GM23338 (cell line): ENCODE results near the gene TLCD3B. TPM values are rescaled to one million over a fixed set of nuclear protein-coding genes. Genes with fewer than 3 reads are reported as not detected.

Experiments used
- ATAC-seq: fragments of 200-7000 bp; cut with Tn5 transposase; 3 replicates; pipeline ENCODE4 v1.9.1; 2020
- DNase-seq: peaks from one replicate; pipeline ENCODE4 v3.0.0-alpha.2; 2015; ENCODE audit warnings: low spot score
- H2AFZ ChIP-seq: fragments of 200-600 bp; sonication (generic); 2 replicates; pipeline ENCODE4 v1.8.0; 2016; ENCODE audit warnings: antibody characterized with exemption, mild to moderate bottlenecking, moderate library complexity
- H3F3A ChIP-seq: fragments of 200-600 bp; sonication (generic); replicated peaks from 2 replicates; pipeline ENCODE4 v1.8.0; 2017; ENCODE audit warnings: antibody characterized with exemption, mixed run types, low read depth
- H3K27ac ChIP-seq: fragments of 200-600 bp; sonication (generic); 2 replicates; pipeline ENCODE4 v1.6.1; 2016; ENCODE audit warnings: low read depth
- H3K27me3 ChIP-seq: fragments of 200-600 bp; sonication (generic); 2 replicates; pipeline ENCODE4 v1.8.0; 2016; ENCODE audit warnings: mild to moderate bottlenecking, mixed run types, moderate library complexity; ENCODE audit not compliant: insufficient read depth
- H3K36me3 ChIP-seq: fragments of 200-600 bp; sonication (generic); 2 replicates; pipeline ENCODE4 v1.8.0; 2016; ENCODE audit warnings: mild to moderate bottlenecking; ENCODE audit not compliant: insufficient read depth
- H3K4me1 ChIP-seq: fragments of 200-600 bp; sonication (generic); 2 replicates; pipeline ENCODE4 v1.8.0; 2016; ENCODE audit warnings: mild to moderate bottlenecking, moderate library complexity; ENCODE audit not compliant: insufficient read depth
- H3K4me2 ChIP-seq: fragments of 200-600 bp; sonication (generic); 2 replicates; pipeline ENCODE4 v1.7.1; 2017; ENCODE audit warnings: mixed run types
- H3K4me3 ChIP-seq: fragments of 200-600 bp; sonication (generic); 2 replicates; pipeline ENCODE4 v1.6.1; 2016; ENCODE audit warnings: mixed run types
- H3K79me2 ChIP-seq: fragments of 200-600 bp; sonication (generic); replicated peaks from 2 replicates; pipeline ENCODE4 v1.8.0; 2017; ENCODE audit warnings: mild to moderate bottlenecking; ENCODE audit not compliant: insufficient read depth
- H3K9me2 ChIP-seq: fragments of 200-600 bp; sonication (generic); 2 replicates; pipeline ENCODE4 v1.8.0; 2017; ENCODE audit not compliant: insufficient read depth
- H4K20me1 ChIP-seq: fragments of 200-600 bp; sonication (generic); replicated peaks from 2 replicates; pipeline ENCODE4 v1.8.0; 2017; ENCODE audit warnings: mild to moderate bottlenecking; ENCODE audit not compliant: insufficient read depth
- H3K27ac Mint-ChIP-seq: 2 replicates; pipeline ENCODE4 v1.8.0; 2020; ENCODE audit warnings: inconsistent platforms, mild to moderate bottlenecking, moderate library complexity, mixed read lengths
- H3K27me3 Mint-ChIP-seq: 3 replicates; pipeline ENCODE4 v1.8.0; 2022; ENCODE audit warnings: low read depth, mild to moderate bottlenecking, moderate library complexity, mixed read lengths, inconsistent platforms; ENCODE audit not compliant: insufficient read depth, poor library complexity
- H3K36me3 Mint-ChIP-seq: 3 replicates; pipeline ENCODE4 v1.8.0; 2021; ENCODE audit warnings: low read depth, mild to moderate bottlenecking, inconsistent platforms, moderate library complexity, mixed read lengths
- H3K4me1 Mint-ChIP-seq: 3 replicates; pipeline ENCODE4 v1.8.0; 2020; ENCODE audit warnings: mild to moderate bottlenecking, inconsistent platforms, mixed read lengths
- H3K4me3 Mint-ChIP-seq: 3 replicates; pipeline ENCODE4 v1.8.0; 2021; ENCODE audit warnings: moderate library complexity, mild to moderate bottlenecking, inconsistent platforms, mixed read lengths
- H3K9me3 Mint-ChIP-seq: 3 replicates; pipeline ENCODE4 v1.8.0; 2020; ENCODE audit warnings: moderate library complexity, mild to moderate bottlenecking, inconsistent platforms, mixed read lengths
- EZH2phosphoT487 ChIP-seq: fragments of 200-600 bp; sonication (generic); IDR thresholded peaks from one replicate; pipeline ENCODE4 v1.8.1; 2018; ENCODE audit warnings: antibody characterized with exemption; ENCODE audit not compliant: unreplicated experiment
- STAT1 ChIP-seq: IDR thresholded peaks from one replicate; pipeline ENCODE4 v1.6.1; 2016; ENCODE audit warnings: antibody characterized with exemption; ENCODE audit not compliant: unreplicated experiment
- polyA plus RNA-seq: library from polyadenylated mRNA; unstranded; fragments of >200 nt; fragmentation: Nextera tagmentation; extraction: Ambion mirVana; gene quantifications from 2 replicates; pipeline ENCODE4 v1.2.1, GENCODE V29; 2016
- total RNA-seq: library from RNA; depleted of rRNA; stranded (reverse); fragments of >200 nt; shearing (Covaris generic); gene quantifications from 2 replicates; pipeline ENCODE4 v1.2.3, GENCODE V29; 2014
- TF ChIP-seq, protein P1 (sequence below), 2 experiments: fragments of 200-600 bp in 1 of 2; sonication (generic) in 1 of 2; conservative IDR thresholded peaks; 2 replicates each; pipeline versions ENCODE4 v1.5.1 to v1.6.1; 2016 to 2017; ENCODE audit warnings: antibody characterized with exemption in 2 of 2, low read depth in 2 of 2, mild to moderate bottlenecking in 2 of 2, moderate library complexity in 1 of 2
- TF ChIP-seq, protein P2 (sequence below): IDR thresholded peaks from 2 replicates; pipeline ENCODE4 v1.6.1; 2016; ENCODE audit warnings: antibody characterized with exemption
- TF ChIP-seq, protein P3 (sequence below): fragments of 250-450 bp; sonication (Bioruptor Pico); IDR thresholded peaks from 2 replicates; pipeline ENCODE4 v1.5.0; 2020; ENCODE audit warnings: mild to moderate bottlenecking, moderate library complexity

The TLCD3B gene
- total and polyA plus RNA-seq, 2 experiments from 2014 or later, result 14.2 to 37.4 TPM

DNA sequence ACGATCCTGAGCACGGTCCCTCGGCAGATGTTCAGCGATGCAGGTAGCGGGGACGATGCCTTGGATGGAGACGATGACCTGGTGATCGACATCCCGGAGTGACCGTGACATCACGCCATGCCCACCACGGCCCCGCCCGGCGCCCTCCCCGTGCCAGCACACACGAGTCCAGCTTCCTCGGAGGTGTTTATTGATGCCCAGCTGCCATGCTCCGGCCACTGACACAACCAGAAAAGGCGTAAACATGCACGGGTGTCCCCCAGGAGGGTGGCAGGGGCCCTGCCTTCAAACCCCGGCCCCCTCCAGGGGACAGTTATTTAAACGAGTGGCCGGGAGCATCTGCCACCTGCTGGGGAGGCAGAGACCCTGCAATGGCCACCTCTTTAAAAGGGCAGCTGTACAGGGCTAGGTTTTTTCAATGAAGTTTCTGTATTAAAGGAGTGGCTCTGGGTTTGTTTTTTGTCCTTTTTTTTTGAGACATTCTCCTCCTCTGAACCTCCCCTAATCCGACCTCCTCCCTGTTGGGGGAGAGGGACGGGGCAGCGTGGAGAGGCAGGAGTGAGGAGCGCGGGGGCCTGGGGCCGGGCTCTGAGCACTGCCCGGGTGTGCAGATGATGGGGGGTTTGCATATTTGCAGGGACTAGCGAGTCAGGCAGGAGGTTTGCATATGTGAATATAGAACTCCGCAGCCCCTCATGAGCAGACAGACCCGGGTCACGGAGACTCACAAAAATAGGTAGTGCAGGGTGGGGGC lies 25.6 kb downstream of the TLCD3B start:
- no peak overlapping the region for H2AFZ ChIP-seq
- TF ChIP-seq, protein P1, sequence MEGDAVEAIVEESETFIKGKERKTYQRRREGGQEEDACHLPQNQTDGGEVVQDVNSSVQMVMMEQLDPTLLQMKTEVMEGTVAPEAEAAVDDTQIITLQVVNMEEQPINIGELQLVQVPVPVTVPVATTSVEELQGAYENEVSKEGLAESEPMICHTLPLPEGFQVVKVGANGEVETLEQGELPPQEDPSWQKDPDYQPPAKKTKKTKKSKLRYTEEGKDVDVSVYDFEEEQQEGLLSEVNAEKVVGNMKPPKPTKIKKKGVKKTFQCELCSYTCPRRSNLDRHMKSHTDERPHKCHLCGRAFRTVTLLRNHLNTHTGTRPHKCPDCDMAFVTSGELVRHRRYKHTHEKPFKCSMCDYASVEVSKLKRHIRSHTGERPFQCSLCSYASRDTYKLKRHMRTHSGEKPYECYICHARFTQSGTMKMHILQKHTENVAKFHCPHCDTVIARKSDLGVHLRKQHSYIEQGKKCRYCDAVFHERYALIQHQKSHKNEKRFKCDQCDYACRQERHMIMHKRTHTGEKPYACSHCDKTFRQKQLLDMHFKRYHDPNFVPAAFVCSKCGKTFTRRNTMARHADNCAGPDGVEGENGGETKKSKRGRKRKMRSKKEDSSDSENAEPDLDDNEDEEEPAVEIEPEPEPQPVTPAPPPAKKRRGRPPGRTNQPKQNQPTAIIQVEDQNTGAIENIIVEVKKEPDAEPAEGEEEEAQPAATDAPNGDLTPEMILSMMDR (conservative IDR thresholded peaks at IDR 0.05; ENCODE audit: low read depth in 2 of 2), result peak; percentile 61 to 80
- TF ChIP-seq, protein P2, sequence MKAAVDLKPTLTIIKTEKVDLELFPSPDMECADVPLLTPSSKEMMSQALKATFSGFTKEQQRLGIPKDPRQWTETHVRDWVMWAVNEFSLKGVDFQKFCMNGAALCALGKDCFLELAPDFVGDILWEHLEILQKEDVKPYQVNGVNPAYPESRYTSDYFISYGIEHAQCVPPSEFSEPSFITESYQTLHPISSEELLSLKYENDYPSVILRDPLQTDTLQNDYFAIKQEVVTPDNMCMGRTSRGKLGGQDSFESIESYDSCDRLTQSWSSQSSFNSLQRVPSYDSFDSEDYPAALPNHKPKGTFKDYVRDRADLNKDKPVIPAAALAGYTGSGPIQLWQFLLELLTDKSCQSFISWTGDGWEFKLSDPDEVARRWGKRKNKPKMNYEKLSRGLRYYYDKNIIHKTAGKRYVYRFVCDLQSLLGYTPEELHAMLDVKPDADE, result no peak
- Mint-ChIP-seq H3K36me3 (peaks cover 13% of the 10 kb centered on the region; the same call in 2 of the 3 replicates), H3K4me1 (peaks cover 45% of the 10 kb centered on the region), H3K27ac (no peak overlapping the region), H3K27me3 (peaks cover 29% of the 10 kb centered on the region), H3K9me3 (no peaks in the 10 kb centered on the region), H3K4me3 (no peak overlapping the region)
- DNase-seq (peak; percentile 79), ATAC-seq (peak; percentile 14)
- H3K4me3 ChIP-seq, result no peak overlapping the region
- H3K4me1 ChIP-seq, result peaks cover 19% of the 10 kb centered on the region
- no peaks in the 10 kb centered on the region for H3K79me2 ChIP-seq
- H3F3A ChIP-seq, result no peaks in the 10 kb centered on the region
- no peaks in the 10 kb centered on the region for H3K36me3 ChIP-seq
- 0 out of 2 replicates have a peak, but pooled peaks cover 1% of the 10 kb centered on the region for H4K20me1 ChIP-seq
- H3K27me3 ChIP-seq, result peaks cover 16% of the 10 kb centered on the region
- H3K27ac ChIP-seq, result no peak overlapping the region
- H3K9me2 ChIP-seq, result no peaks in the 10 kb centered on the region
- H3K4me2 ChIP-seq, result no peak overlapping the region

DNA sequence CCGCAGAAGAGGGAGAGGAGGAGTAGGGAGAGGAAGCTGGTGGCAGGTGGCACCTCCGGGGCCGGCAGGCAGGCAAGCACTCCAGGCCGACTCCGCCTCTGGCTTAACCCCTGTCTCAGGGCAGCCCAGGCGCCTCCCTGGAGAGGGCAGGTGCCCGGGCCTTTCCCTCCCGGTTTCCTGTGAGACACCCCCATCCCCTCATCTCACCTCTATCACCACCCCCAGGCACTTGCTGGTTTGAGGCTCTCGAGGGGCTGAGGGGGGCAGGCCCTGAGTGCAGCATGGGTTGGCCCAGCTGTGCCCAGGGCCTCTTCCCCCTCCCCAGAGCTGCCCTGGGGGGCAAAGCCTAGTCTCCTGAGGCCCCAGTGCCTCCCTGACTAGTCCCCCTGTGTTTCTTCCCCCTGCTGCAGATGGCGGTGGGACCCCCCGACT lies 26.2 kb downstream of the TLCD3B start:
- H3K9me3 Mint-ChIP-seq, result no peaks in the 10 kb centered on the region
- no peak overlapping the region for H2AFZ ChIP-seq
- H3K79me2 ChIP-seq, result no peaks in the 10 kb centered on the region
- no peak overlapping the region for H3K4me2 ChIP-seq
- H3K36me3 ChIP-seq, result no peaks in the 10 kb centered on the region
- 0 out of 2 replicates have a peak, but pooled peaks cover 4% of the 10 kb centered on the region for H4K20me1 ChIP-seq
- H3K27me3 Mint-ChIP-seq, result peaks cover 23% of the 10 kb centered on the region
- no peak overlapping the region for H3K4me3 ChIP-seq
- DNase-seq (no peak), ATAC-seq (no peak)
- no peak overlapping the region for H3K4me3 Mint-ChIP-seq
- peaks cover 48% of the 10 kb centered on the region for H3K4me1 Mint-ChIP-seq
- peaks cover 9% of the 10 kb centered on the region; the same call in 1 of the 2 replicates for H3K27me3 ChIP-seq
- peaks cover 23% of the 10 kb centered on the region for H3K4me1 ChIP-seq
- H3K27ac ChIP-seq, result no peak overlapping the region
- H3K27ac Mint-ChIP-seq, result no peak overlapping the region
- no peaks in the 10 kb centered on the region for H3F3A ChIP-seq
- H3K9me2 ChIP-seq, result no peaks in the 10 kb centered on the region
- peaks cover 13% of the 10 kb centered on the region; the same call in 2 of the 3 replicates for H3K36me3 Mint-ChIP-seq
- TF ChIP-seq, protein P2, result no peak
- TF ChIP-seq, protein P3, sequence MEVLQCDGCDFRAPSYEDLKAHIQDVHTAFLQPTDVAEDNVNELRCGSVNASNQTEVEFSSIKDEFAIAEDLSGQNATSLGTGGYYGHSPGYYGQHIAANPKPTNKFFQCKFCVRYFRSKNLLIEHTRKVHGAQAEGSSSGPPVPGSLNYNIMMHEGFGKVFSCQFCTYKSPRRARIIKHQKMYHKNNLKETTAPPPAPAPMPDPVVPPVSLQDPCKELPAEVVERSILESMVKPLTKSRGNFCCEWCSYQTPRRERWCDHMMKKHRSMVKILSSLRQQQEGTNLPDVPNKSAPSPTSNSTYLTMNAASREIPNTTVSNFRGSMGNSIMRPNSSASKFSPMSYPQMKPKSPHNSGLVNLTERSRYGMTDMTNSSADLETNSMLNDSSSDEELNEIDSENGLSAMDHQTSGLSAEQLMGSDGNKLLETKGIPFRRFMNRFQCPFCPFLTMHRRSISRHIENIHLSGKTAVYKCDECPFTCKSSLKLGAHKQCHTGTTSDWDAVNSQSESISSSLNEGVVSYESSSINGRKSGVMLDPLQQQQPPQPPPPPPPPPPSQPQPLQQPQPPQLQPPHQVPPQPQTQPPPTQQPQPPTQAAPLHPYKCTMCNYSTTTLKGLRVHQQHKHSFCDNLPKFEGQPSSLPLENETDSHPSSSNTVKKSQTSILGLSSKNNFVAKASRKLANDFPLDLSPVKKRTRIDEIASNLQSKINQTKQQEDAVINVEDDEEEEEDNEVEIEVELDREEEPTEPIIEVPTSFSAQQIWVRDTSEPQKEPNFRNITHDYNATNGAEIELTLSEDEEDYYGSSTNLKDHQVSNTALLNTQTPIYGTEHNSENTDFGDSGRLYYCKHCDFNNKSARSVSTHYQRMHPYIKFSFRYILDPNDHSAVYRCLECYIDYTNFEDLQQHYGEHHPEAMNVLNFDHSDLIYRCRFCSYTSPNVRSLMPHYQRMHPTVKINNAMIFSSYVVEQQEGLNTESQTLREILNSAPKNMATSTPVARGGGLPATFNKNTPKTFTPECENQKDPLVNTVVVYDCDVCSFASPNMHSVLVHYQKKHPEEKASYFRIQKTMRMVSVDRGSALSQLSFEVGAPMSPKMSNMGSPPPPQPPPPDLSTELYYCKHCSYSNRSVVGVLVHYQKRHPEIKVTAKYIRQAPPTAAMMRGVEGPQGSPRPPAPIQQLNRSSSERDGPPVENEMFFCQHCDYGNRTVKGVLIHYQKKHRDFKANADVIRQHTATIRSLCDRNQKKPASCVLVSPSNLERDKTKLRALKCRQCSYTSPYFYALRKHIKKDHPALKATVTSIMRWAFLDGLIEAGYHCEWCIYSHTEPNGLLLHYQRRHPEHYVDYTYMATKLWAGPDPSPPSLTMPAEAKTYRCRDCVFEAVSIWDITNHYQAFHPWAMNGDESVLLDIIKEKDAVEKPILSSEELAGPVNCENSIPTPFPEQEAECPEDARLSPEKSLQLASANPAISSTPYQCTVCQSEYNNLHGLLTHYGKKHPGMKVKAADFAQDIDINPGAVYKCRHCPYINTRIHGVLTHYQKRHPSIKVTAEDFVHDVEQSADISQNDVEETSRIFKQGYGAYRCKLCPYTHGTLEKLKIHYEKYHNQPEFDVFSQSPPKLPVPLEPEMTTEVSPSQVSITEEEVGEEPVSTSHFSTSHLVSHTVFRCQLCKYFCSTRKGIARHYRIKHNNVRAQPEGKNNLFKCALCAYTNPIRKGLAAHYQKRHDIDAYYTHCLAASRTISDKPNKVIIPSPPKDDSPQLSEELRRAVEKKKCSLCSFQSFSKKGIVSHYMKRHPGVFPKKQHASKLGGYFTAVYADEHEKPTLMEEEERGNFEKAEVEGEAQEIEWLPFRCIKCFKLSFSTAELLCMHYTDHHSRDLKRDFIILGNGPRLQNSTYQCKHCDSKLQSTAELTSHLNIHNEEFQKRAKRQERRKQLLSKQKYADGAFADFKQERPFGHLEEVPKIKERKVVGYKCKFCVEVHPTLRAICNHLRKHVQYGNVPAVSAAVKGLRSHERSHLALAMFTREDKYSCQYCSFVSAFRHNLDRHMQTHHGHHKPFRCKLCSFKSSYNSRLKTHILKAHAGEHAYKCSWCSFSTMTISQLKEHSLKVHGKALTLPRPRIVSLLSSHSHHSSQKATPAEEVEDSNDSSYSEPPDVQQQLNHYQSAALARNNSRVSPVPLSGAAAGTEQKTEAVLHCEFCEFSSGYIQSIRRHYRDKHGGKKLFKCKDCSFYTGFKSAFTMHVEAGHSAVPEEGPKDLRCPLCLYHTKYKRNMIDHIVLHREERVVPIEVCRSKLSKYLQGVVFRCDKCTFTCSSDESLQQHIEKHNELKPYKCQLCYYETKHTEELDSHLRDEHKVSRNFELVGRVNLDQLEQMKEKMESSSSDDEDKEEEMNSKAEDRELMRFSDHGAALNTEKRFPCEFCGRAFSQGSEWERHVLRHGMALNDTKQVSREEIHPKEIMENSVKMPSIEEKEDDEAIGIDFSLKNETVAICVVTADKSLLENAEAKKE (CRISPR knock-in tag), result no peak
- no peak for TF ChIP-seq EZH2phosphoT487
- no peak for TF ChIP-seq STAT1
